Keratinocyte (primary cell): ENCODE measurements around the gene PHRF1.

Experiments used
- EZH2 ChIP-seq: IDR thresholded peaks from one replicate; pipeline ENCODE4 v1.6.1; 2012; ENCODE audit warnings: inconsistent platforms, mild to moderate bottlenecking, low read length, moderate library complexity
- TF ChIP-seq, protein P1 (sequence below), 3 experiments: IDR thresholded peaks in 1 of 3; conservative IDR thresholded peaks in 1 of 3; optimal IDR thresholded peaks in 1 of 3; 2 replicates in 2 of 3; 3 replicates in 1 of 3; pipeline versions ENCODE3 to v1.5.1; 2011; ENCODE audit warnings: low read length in 3 of 3, mild to moderate bottlenecking in 3 of 3, moderate library complexity in 2 of 3, control low read depth in 1 of 3, inconsistent platforms in 1 of 3; ENCODE audit not compliant: insufficient read depth in 2 of 3; ENCODE audit errors: extremely low read depth in 1 of 3

- TF ChIP-seq, protein P1, sequence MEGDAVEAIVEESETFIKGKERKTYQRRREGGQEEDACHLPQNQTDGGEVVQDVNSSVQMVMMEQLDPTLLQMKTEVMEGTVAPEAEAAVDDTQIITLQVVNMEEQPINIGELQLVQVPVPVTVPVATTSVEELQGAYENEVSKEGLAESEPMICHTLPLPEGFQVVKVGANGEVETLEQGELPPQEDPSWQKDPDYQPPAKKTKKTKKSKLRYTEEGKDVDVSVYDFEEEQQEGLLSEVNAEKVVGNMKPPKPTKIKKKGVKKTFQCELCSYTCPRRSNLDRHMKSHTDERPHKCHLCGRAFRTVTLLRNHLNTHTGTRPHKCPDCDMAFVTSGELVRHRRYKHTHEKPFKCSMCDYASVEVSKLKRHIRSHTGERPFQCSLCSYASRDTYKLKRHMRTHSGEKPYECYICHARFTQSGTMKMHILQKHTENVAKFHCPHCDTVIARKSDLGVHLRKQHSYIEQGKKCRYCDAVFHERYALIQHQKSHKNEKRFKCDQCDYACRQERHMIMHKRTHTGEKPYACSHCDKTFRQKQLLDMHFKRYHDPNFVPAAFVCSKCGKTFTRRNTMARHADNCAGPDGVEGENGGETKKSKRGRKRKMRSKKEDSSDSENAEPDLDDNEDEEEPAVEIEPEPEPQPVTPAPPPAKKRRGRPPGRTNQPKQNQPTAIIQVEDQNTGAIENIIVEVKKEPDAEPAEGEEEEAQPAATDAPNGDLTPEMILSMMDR (optimal IDR thresholded peaks at IDR 0.05 in 1 of 3, IDR thresholded peaks at IDR 0.05 in 1 of 3, conservative IDR thresholded peaks at IDR 0.05 in 1 of 3; ENCODE audit: extremely low read depth in 1 of 3, insufficient read depth in 2 of 3, low read length in 3 of 3): no peak
- no peak for TF ChIP-seq EZH2
Measured at GRCh38 chr11:592918-593317, 16.6 kb downstream of the PHRF1 start.
